Amygdala (tissue), 56 donors: ENCODE data around the gene CREBBP.

Experiments used
- DNase-seq, 56 donors: peaks; one replicate each; lab custom pipeline; 2025; lab: John Stamatoyannopoulos, UW

Gene CREBBP

GRCh38 chr16:3691761-3692160 is 188.8 kb downstream of the CREBBP start:
- no peak for DNase-seq

GRCh38 chr16:3690980-3691720 is 189.4 kb downstream of the CREBBP start:
- peak in 1 of 56 donors; percentile 20 for DNase-seq

DNA sequence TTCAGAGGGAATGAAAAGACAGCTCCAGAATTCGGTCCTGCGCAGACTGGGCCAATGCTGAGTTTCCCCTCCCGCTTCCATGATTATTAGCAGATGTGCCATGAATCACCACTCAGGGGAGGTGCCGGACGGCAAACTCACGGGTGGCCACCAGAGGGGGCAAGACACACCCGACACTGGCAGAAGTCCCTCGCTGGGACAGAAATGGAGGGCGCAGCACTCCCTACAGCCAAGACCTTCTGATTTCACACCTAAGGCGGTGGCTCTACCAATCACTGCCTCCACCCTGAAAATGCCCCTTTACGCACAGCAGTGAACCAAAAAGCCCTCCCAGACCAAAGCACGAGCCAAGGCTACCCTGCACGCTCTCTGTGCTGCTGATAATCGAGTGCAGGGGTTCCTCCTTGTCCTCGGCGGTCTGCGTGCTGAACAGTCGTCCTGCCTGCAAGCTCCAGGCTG is 190.0 kb downstream of the CREBBP start:
- peak; percentile 30 to 97 (median 81) for DNase-seq

- DNase-seq: no peak
These were observed 190.8 kb downstream of the CREBBP start for GRCh38 chr16:3689731-3690130.

DNA sequence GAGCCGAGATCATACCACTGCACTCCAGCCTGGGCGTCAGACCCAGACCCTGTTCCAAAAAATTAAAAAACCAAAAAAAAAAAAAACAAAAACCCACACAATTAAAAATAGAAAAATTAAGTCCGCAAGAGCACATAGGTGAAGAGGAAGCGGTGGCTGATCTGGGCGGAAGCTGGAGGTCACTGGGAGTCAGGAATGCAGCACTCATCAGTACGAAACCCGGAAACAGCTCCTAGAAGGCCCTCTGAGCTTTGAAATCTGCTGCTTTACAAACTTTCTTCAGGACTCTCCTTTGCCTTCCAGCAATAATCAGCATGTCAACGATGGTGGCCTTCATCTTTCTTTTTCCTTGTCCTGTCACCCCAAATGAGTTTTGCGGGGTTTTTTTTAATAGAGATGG is 192.7 kb downstream of the CREBBP start:
- DNase-seq: no peak

- DNase-seq: no peak
These were observed 193.5 kb downstream of the CREBBP start for GRCh38 chr16:3687021-3687420.

- peak in 28 of 56 donors; percentile 3 to 56 (median 24) for DNase-seq
These were observed 199.3 kb downstream of the CREBBP start for GRCh38 chr16:3681206-3681605.

DNA sequence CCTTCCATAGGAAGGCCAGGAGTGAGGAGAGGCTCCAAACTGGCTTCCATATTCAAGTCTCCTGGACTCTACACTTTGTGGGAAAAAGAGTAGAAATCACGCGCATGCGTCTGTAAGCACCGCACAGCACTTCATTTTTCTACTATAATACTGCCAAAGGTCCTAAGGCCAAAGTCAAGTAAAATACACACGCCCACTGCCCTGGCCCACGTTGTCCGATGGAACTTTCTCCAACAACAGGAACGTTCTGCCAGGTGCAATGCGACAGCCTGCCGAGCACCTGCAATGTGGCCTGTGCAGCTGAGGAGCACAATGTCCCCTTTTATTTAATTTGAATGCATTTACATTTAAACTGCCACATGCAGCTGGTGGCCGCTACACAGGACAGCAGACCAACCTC is 202.5 kb downstream of the CREBBP start:
- no peak for DNase-seq

GRCh38 chr16:3675601-3676130 is 204.8 kb downstream of the CREBBP start:
- no peak for DNase-seq
